Activated naive CD4-positive, alpha-beta T cell (primary cell): ENCODE data around the gene TIGD3.

Experiments
- DNase-seq, 4 experiments: peaks; one replicate each; lab custom pipeline; 2025; lab: John Stamatoyannopoulos, UW

The TIGD3 gene

DNA sequence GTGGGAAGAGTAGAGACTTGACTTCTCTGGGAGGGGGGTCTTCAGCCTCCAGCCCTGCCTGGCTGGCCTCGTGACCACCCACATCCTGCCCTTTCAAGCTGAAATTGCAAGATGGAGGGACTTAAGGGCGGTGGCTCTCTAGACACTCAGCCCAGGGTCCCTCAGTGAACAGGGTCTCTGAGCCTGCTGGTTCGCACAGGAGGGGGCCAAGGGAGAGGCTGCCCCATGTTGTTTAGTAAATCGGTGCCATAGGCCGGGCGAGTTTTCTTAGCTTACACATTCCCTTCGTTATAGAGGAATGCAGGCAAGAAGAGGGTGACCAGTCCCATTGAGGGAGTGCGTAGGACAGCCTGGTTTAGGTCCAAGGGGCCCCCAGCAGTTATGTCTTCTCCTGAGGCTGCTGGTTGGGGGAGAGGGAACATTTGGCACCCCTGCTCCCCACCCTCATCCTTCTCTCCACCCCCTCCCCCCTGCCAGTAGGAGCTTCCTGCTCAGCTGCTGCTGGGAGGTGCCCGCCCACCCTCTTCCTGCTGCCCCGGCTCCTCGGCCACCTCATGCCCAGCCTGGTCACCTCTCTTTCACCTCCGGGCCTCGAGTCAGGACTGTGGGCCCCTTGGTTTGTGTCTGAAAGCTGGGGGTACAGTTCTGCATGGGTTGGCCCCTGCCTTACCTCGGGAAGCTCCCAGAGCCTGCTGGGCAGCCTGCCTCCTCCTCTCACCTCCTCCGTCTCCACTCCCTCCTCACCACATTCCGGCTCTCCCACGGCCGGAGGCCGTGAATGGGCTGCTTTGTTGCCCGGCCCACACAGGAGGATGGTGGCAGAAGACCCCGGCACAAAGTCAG, 35.8 kb downstream of the TIGD3 start:
- no peak for DNase-seq

DNA sequence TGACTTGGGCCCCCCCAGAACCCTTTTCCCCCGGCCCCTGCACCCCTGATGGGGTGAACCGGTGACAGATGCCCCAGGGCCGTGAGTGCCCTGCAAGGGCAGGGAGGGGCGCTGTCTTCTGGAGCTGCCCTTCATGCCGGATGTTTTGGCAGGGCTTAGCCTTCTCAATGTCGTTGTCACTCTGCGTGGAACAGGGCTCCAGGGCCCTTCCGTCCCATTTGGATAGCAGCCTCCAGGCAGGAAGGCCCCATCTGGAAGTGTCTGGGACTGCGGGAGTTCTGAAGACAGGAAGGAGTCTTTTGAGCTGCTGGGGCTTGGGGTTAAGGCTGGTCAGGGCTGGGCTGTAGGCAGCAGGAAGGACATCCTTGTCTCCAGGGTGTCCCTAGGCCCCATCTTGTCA, 36.4 kb downstream of the TIGD3 start:
- no peak for DNase-seq

DNA sequence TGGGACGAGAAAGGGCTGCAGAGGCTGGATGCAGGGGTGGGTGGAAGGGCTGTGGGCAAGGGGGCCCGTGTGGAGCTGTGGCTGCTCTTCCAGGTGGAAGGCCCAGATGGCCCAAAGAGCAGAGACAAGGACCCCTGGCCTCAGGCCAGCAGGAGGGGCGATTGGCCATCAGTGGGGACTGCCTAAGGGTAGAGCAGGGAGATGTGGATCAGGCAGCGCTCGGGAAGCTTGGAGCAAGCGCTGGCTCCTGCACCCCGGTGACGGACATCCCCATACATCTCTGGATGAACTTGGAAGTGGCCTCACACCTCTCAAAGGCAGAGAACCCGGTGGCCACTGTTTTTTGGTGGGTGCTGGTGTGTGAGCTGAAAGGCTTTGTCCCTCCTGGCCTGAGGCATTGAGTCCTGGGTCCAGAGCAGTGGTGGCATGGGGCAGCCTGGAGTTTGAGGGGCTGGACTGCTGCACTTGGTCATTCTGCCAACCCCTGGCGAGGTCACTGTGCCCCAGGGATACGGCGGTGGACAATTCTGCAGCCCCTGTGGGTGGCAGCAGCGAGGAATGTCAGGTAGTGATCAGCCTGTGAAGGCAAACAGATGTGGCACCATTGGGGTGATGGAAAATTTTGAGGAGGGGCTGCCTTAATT, 37.8 kb downstream of the TIGD3 start:
- no peak for DNase-seq

DNA sequence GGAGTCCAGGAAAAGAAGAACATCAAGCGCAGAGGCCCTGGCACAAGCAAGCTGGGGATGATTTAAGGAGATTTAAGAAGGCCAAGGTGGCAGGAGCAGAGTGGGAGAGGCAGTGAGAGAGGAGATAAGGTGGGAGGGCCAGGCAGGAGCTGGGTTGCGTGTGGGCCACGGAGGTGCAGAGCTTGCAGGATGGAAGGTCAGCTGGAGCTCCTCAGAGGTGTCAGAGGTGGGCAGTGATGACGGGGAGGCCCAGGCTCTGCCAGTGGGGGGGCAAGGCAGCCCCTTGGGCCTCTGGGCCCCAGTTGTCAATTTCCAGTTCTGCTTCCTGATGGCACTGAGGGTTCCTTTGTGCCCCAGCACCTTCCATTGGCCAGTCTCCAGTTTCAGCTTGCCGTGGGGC, 38.3 kb downstream of the TIGD3 start:
- DNase-seq, result no peak

DNA sequence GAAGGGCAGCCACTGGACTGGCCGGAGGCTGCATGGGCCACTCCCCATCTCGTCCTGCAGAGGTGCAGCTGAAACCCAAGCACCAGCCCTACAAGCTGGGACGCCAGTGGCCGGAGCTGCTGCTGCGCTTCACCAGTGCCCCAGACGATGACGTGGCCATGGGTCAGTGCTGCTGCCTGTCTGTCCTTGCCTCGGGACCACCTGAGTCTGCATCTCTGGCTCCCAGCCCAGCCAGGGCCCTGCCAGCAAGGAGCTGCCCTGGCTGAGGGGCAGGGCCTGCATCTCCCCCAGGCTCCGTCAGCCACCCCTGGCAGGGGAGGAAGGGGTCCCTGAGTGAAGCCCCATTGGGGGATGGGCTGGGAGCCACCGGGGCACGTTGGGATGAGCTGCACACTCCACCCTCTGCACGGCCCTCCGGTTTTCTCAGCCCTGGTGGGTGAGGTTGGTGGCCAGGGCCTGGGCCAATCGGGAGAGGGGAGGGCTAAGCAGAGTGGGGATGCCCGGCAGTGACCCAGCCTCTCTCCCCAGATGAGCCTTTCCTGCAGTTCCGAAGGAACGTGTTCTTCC, 39.0 kb downstream of the TIGD3 start:
- no peak for DNase-seq

DNA sequence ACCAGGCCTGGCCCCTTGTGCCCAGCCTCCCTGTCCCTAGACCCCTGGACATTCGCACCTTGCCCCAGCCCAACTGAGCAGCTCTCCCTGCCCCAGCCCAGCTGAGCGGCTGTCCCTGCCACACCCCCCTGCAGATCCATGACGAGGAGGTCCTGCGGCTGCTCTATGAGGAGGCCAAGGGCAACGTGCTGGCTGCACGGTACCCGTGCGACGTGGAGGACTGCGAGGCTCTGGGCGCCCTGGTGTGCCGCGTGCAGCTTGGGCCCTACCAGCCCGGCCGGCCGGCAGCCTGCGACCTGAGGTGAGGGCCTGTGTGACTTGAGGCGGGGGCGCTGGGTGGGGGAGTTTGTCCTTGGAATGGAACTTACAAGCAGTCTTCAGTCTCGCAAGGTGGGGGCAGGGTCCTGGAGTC, 39.6 kb downstream of the TIGD3 start:
- no peak for DNase-seq

DNA sequence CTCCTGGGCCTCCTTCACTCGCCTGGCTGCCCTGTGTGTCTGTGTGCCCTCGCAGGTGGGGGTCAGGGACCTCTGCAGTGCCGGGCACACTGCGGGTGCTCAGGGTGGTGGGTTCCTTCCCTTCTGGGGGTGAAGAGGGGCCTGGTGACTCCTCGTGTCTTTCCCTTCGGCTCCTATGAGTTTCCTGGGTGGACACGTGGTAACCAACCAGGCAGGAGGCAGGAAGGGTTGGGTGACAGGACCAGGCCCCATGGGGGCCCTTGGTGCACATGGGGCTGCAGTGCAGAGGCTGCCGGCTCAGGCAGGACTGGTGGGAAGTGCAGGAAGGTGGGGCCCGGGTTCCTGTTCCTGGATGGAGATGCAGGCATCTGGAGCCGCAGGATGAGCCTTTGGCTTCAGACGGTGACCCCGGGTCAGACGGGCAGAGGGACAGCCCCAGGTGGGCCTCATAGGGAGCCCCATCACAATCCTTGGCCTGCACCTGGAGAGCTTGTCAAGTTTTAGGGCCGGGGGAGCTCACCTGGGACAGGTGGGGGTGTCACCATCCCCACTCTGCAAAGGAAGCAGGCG, 41.5 kb downstream of the TIGD3 start:
- DNase-seq, result no peak

DNA sequence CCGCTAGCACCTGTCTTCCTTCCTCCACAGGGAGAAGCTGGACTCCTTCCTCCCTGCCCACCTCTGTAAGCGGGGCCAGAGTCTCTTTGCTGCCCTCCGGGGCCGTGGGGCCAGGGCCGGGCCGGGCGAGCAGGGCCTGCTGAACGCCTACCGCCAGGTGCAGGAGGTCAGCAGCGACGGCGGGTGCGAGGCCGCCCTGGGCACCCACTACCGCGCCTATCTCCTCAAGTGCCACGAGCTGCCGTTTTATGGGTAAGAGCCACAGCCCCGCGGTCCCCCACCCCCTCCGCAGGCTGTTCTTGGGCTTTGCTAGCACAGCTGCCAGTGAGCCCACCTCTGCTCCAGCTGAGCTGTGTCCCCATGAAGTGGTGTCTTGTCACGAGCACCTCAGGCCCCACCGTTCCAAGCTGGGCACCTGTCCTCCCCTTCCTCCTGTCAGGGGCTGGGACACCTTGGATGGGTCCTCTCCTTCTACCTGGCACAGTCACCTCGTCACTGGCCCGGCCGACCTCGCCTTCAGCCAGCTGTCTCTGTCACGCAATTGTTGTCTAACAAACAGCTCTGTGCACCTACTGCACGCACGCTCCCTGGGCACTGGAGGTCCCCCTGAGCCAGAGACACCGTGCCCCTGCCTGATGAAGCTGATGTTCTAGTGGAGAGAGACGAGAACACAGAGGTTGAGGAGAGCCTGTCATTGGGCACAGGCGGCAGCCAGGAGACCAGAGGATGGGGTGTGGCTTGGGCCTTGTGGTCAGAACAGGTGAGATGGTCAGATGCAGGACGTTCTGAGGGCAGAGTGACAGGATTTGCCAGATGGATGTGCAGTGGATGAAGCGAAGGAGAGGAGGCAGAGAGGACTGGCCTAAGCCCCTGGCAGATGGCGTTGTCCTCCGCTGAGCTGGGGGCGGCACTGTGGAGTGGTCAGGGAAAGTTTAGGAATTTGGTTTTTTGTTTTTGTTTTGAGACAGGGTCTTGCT, 42.5 kb downstream of the TIGD3 start:
- no peak for DNase-seq

DNA sequence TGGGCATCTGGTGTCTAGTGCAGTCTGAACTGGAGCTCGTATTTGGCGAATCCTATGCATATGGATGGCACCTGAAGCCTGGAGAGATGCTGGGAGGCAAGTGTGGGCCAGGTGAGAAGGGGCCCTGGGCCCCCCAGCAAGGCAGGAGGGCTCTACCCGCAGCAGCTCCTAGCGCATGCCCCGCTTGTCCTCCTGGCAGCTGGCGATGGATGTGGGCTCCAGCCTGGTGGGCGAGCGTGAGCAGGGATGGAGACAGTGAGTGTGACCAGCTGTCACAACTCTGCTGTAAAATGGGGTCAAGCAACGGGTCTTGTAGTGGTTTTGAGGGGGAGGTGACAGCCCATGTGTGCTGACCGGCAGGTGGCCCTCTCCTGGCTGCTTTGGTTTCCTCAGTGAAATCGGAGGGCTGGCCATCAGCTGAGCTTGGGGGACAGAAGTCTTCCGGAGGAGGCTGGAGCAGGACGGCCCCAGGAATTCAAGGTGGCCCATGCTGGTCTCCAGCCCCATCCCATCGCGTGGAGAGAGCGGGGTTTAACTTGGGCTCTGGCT, 43.9 kb downstream of the TIGD3 start:
- no peak for DNase-seq

DNA sequence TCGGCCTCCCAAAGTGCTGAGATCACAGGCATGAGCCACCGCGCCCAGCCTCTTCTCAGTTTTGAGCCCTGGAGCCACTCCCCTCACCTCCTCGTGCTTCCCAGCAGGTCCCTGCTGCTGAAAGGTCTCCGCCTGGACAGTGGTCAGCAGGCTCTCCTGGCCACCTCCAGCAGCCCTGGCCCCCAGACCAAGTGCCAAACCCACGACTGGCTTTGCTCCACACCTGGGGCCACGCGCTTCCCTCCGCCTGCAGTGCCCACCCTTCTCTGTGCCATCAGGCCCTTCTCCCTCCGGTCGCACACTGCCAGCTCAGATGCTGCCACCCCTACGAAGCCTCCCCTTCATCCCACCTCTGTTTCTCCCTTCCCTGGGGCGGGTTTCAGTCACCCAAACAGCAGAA, 44.7 kb downstream of the TIGD3 start:
- DNase-seq, result no peak

DNA sequence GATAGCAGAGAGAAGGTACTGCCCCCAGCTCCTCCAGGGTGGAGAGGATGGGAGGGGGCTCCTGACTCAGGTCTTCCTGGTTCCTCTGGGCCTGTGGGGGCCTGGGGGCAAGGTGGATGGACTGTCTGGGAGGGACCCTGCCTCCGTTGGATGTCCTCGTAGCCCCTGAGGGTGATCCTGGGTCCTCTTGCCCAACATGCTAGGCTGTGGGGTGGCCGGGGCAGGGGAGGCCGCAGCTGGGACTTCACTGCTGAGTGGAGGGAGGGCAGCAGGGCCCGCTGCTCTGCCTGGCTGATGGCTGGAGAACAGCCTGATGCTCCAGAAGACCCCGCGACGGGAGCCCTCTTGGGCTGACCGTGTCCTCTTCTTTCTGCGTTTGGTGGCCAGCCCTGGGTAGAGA, 45.3 kb downstream of the TIGD3 start:
- no peak for DNase-seq

DNA sequence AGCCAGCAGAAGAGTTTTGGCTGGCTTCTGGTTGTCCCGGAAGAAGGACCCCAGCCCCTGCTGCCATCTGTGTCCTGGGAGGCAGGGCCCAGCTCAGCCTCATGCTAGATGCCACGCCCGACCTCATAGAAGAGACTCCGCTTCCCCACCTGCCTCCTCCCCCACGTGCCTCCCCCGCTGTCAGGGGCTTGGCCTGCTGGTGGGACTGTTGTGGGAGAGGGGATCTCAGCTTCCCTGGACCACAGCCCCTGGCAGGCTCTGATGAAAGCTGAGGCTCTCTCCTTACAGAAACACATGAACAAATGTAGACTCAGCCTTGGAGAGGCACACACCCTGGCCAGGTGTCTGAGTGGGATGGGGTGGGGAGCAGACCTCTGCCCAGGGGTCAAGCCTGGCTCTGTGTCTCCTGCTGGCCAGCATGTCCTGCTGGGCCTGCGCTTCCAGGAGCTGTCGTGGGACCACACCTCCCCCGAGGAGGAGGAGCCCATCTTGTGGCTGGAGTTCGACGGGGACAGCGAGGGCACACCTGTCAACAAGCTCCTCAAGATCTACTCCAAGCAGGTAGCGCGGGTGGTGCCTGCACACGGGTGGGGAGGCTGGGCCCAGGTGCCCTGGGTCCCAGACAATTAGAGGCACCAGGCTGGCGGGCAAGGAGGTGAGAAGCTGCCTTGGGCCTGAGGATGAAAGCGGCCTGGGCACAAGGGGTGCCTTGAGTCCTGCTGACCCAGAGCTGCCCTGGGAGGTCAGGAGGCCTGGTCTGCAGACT, 45.9 kb downstream of the TIGD3 start:
- DNase-seq, result no peak

DNA sequence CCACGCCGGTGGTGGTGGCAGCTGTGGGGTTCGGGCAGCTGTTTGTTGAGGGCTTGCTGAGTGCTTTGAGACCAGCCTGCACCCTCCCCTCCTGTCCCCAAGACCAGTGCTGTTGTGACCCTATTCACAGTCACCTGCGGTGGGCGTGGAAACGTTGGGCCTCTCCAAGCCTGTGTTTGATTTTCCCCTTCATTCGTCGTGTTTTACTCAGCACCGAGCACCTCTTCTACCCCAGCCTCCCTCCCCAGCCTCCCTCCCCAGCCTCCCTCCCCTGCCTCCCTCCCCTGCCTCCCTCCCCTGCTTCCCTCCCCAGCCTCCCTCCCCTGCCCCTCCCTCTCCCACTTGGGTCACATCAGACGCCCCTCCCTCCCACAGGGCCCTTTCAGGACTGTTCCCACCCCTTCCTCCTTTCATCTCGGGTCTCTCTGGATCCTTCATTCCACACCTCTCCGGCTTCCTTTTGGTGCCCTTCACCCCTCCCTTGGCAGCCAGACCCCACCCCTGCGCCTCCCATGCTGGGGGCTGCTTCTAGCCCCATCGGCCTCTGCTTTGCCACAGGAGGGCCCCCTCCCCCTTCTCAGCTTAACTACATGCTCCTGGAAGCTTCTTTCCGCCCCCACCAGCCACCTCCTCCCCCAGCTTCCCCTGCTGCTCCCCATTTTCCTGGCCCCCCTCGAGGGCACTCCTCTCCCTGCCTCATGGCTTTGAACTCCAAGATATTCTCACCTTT, 46.7 kb downstream of the TIGD3 start:
- DNase-seq, result no peak

DNA sequence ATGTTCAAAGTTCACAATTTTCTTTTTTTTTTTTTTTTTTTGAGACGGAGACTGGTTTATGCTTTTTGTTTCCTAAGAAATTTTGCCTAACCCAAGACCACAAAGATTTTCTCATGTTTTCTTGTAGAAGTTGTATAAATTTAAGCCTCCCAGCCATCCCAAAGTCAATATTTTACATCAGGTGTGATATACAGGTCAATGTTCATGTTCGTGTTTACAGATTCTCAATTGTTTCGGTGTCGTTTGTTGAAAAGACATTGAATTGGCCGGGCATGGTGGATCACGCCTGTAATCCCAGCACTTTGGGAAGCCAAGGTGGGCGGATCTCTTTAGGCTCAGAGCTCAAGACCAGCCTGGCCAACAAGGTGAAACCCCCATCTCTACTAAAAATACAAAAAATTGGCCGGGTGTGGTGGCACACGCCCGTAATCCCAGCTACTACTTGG, 47.3 kb downstream of the TIGD3 start:
- DNase-seq, result no peak

DNA sequence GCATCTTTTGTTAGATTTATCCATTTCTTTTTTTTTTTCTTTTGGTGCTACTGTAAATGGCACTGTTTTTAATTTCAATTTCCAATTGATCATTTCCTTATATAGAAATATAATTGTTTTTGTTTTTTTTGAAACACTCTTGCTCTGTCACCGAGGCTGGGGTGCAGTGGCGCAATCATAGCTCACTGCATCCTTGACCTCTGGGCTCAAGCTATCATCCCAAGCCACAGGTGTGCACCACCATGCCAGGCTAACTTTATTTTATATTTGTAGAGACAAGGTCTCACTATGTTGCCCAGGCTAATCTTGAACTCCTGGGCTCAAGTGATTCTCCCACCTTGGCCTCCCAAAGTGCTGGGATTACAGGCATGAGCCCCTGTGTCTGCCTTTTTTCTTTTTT, 48.2 kb downstream of the TIGD3 start:
- DNase-seq, result no peak

DNA sequence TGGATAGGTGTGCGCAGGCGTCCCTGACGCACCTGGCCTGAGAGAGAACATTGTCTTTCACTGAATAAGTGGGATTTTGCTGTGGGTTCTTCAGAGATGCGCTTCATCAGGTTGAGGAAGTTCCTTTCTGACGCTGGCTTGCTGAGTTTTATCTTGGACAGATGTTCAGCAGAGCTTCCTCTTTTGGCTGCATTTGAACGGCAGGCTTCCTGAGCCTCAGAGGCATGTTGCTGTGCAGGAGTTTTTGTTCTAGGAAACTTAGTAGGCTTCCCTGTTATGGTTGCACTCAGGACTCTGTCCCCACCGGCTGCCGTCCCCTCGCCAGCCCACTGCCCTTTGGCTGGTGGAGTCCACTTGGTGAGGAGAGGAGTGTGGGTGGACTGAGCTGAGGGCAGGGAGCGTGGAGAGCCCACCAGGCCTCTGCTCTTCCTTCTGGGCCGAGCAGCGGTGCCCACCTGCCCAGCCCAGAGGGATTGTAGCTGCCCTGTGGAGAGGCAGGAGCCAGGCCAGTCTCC, 49.1 kb downstream of the TIGD3 start:
- DNase-seq, result no peak

DNA sequence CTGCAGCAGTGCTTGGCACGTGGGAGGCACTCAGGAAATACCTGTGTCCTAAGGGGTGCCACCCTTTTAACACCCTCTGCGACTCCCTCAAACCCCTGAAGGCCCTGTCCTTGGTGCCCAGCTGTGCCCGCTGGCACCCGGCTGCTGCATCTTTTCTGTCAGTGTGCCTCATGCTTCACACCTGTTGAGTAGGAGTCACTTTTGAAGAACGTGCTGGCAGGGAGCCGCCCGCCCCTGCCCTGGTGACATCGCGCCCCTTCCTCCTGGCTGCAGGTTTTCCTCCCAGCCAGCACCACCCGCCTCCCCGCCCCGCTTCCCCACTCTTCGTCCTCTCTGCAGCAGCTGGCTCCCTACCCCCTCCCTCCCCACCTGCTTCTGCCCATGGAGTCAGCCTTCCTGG, 49.7 kb downstream of the TIGD3 start:
- DNase-seq, result no peak

DNA sequence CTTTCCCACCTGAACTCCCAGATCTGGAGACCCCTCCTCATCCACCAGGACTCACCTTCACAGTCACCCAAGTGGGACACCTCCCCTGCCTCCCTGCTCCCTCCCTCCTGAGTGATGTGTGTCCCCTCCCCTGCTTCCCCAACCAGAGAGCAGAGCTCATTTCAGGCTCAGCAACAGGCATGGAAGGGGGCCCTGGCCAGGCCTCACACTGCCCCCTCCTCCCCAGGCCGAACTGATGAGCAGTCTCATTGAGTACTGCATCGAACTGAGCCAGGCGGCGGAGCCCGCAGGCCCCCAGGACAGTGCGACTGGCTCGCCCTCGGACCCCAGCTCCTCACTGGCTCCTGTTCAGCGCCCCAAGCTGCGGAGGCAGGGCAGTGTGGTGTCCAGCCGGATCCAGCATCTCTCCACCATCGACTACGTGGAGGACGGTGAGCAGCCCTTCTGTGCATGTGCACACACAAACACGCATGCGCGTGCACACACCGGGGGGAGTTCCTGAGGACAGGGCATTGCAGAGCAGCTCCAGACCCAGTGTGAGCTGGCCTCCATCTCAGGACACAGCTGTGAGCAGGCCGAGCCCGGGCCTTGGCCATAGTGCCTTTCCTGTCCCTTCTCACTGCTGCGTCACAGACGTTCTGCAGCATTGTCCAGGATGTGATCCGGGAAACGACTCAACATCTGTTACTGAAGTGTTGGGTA, 50.2 kb downstream of the TIGD3 start:
- no peak for DNase-seq
